WTC11 (cell line): ENCODE measurements around the gene NTN1. TPM values are rescaled to one million over a fixed set of nuclear protein-coding genes. Genes with fewer than 3 reads are reported as not detected.

Experiments
- ATAC-seq: fragments of 200-7000 bp; cut with Tn5 transposase; 2 replicates; pipeline ENCODE4 v1.10.0; 2021; ENCODE audit warnings: mild to moderate bottlenecking, moderate library complexity
- CTCF ChIA-PET: fragments of 300-600 bp; sonication (Branson Sonifier 250); formaldehyde crosslinking; loops from one replicate; lab custom pipeline; 2021; ENCODE audit warnings: antibody characterized with exemption; lab: Charles Lee
- POLR2A ChIA-PET: fragments of 350-600 bp; sonication (Branson Sonifier 250); formaldehyde crosslinking; loops from one replicate; lab custom pipeline; 2021; ENCODE audit warnings: antibody characterized with exemption; lab: Charles Lee
- DNase-seq: peaks from one replicate; pipeline ENCODE4 v3.0.0; 2021; ENCODE audit warnings: low spot score
- H3K27ac Mint-ChIP-seq: 2 replicates; pipeline ENCODE4 v1.8.0; 2021; ENCODE audit warnings: mixed read lengths
- H3K27me3 Mint-ChIP-seq: 2 replicates; pipeline ENCODE4 v1.8.0; 2021; ENCODE audit warnings: low read depth, mild to moderate bottlenecking, moderate library complexity, mixed read lengths
- H3K36me3 Mint-ChIP-seq: 2 replicates; pipeline ENCODE4 v1.8.0; 2021; ENCODE audit warnings: mixed read lengths
- H3K4me1 Mint-ChIP-seq: 2 replicates; pipeline ENCODE4 v1.8.0; 2022; ENCODE audit warnings: mixed read lengths
- H3K4me3 Mint-ChIP-seq: 2 replicates; pipeline ENCODE4 v1.8.0; 2021; ENCODE audit warnings: mild to moderate bottlenecking, moderate library complexity, mixed read lengths
- H3K9me3 Mint-ChIP-seq: 2 replicates; pipeline ENCODE4 v1.8.0; 2021; ENCODE audit warnings: mixed read lengths
- ARID4B ChIP-seq: sonication (generic); formaldehyde crosslinking; IDR thresholded peaks from 2 replicates; pipeline ENCODE4 v1.8.0; 2023; ENCODE audit warnings: missing genetic modification reagents, mild to moderate bottlenecking, borderline replicate concordance
- ATF3 ChIP-seq: sonication (generic); formaldehyde crosslinking; conservative IDR thresholded peaks from 2 replicates; pipeline ENCODE4 v1.8.1; 2022; ENCODE audit warnings: mild to moderate bottlenecking, missing genetic modification reagents
- CREB1 ChIP-seq: sonication (generic); formaldehyde crosslinking; IDR thresholded peaks from 2 replicates; pipeline ENCODE4 v1.8.0; 2023; ENCODE audit warnings: mild to moderate bottlenecking, missing genetic modification reagents
- CREM ChIP-seq: sonication (generic); formaldehyde crosslinking; IDR thresholded peaks from 2 replicates; pipeline ENCODE4 v1.8.1; 2022; ENCODE audit warnings: mild to moderate bottlenecking, missing genetic modification reagents, moderate library complexity
- ELF4 ChIP-seq: sonication (generic); formaldehyde crosslinking; IDR thresholded peaks from 2 replicates; pipeline ENCODE4 v1.8.1; 2022; ENCODE audit warnings: low read depth, mild to moderate bottlenecking, moderate library complexity, missing genetic modification reagents
- HMGXB4 ChIP-seq: sonication (generic); formaldehyde crosslinking; IDR thresholded peaks from 2 replicates; pipeline ENCODE4 v1.8.1; 2023; ENCODE audit warnings: mild to moderate bottlenecking, moderate library complexity, missing genetic modification reagents
- JUN ChIP-seq: sonication (generic); formaldehyde crosslinking; IDR thresholded peaks from 2 replicates; pipeline ENCODE4 v1.8.0; 2023; ENCODE audit warnings: mild to moderate bottlenecking, missing genetic modification reagents
- KAT7 ChIP-seq: sonication (generic); formaldehyde crosslinking; IDR thresholded peaks from 2 replicates; pipeline ENCODE4 v1.8.1; 2023; ENCODE audit warnings: missing genetic modification reagents, mild to moderate bottlenecking, borderline replicate concordance
- MXD4 ChIP-seq: fragments of 250-450 bp; sonication (Bioruptor Pico); IDR thresholded peaks from 2 replicates; pipeline ENCODE4 v1.8.0; 2021; ENCODE audit warnings: mild to moderate bottlenecking, moderate library complexity, borderline replicate concordance
- NFYB ChIP-seq: sonication (generic); formaldehyde crosslinking; conservative IDR thresholded peaks from 2 replicates; pipeline ENCODE4 v1.8.0; 2022; ENCODE audit warnings: low read depth, missing genetic modification reagents
- PRRX2 ChIP-seq: fragments of 250-450 bp; sonication (Bioruptor Pico); IDR thresholded peaks from 2 replicates; pipeline ENCODE4 v1.8.0; 2021; ENCODE audit warnings: mild to moderate bottlenecking
- SMAD3 ChIP-seq: sonication (generic); formaldehyde crosslinking; IDR thresholded peaks from 2 replicates; pipeline ENCODE4 v1.8.0; 2022; ENCODE audit warnings: missing genetic modification reagents, mild to moderate bottlenecking, borderline replicate concordance
- SOX15 ChIP-seq: fragments of 250-450 bp; sonication (Bioruptor Pico); IDR thresholded peaks from 2 replicates; pipeline ENCODE4 v1.9.0; 2021; ENCODE audit warnings: mild to moderate bottlenecking
- STAT6 ChIP-seq: sonication (generic); formaldehyde crosslinking; conservative IDR thresholded peaks from 2 replicates; pipeline ENCODE4 v1.8.1; 2023; ENCODE audit warnings: mild to moderate bottlenecking, low read depth, missing genetic modification reagents, moderate library complexity
- ZNF121 ChIP-seq: sonication (generic); formaldehyde crosslinking; IDR thresholded peaks from 2 replicates; pipeline ENCODE4 v1.8.0; 2023; ENCODE audit warnings: missing genetic modification reagents
- ZNF396 ChIP-seq: fragments of 250-450 bp; sonication (Bioruptor Pico); IDR thresholded peaks from 2 replicates; pipeline ENCODE4 v1.8.0; 2021; ENCODE audit warnings: mild to moderate bottlenecking, moderate library complexity, borderline replicate concordance
- ZNF416 ChIP-seq: fragments of 250-450 bp; sonication (Bioruptor Pico); IDR thresholded peaks from 2 replicates; pipeline ENCODE4 v1.9.0; 2021; ENCODE audit warnings: mild to moderate bottlenecking, inconsistent platforms
- total RNA-seq: library from RNA; stranded (reverse); gene quantifications from 3 replicates; pipeline ENCODE4 v1.2.3, GENCODE V29; 2021
- TF ChIP-seq, protein P1 (sequence below): sonication (generic); formaldehyde crosslinking; IDR thresholded peaks from 2 replicates; pipeline ENCODE4 v1.8.1; 2023; ENCODE audit warnings: mild to moderate bottlenecking, missing genetic modification reagents, moderate library complexity
- TF ChIP-seq, protein P2 (sequence below): sonication (generic); formaldehyde crosslinking; IDR thresholded peaks from 2 replicates; pipeline ENCODE4 v1.8.1; 2023; ENCODE audit warnings: mild to moderate bottlenecking, missing genetic modification reagents, moderate library complexity
- TF ChIP-seq, protein P3 (sequence below): sonication (generic); formaldehyde crosslinking; IDR thresholded peaks from 2 replicates; pipeline ENCODE4 v1.8.0; 2022; ENCODE audit warnings: mild to moderate bottlenecking, missing genetic modification reagents
- TF ChIP-seq, protein P4 (sequence below): fragments of 250-450 bp; sonication (Bioruptor Pico); IDR thresholded peaks from 2 replicates; pipeline ENCODE4 v1.9.0; 2021; ENCODE audit warnings: moderate library complexity, mild to moderate bottlenecking, inconsistent platforms, borderline replicate concordance

Gene NTN1
- total RNA-seq, 1 experiment from 2014 or later: 5.5 TPM

GRCh38 chr17:9044772-9045463 lies 23.6 kb downstream of the NTN1 start:
- DNase-seq (no peak), ATAC-seq (no peak; the same call in 1 of the 2 replicates)
- TF ChIP-seq HMGXB4: no peak
- TF ChIP-seq SOX15: no peak
- TF ChIP-seq JUN (CRISPR knock-in tag): no peak
- no peak for TF ChIP-seq ATF3 (CRISPR knock-in tag)
- no peak for TF ChIP-seq PRRX2 (CRISPR knock-in tag)
- no peak for TF ChIP-seq MXD4 (CRISPR knock-in tag)
- TF ChIP-seq ZNF416 (CRISPR knock-in tag): no peak
- TF ChIP-seq NFYB: no peak
- TF ChIP-seq STAT6: no peak
- TF ChIP-seq ZNF396: no peak
- ChIA-PET POLR2A (no interaction called here), CTCF (interaction anchor here (0.5 to 1.1 kb wide), 3 partner anchors 46 to 298 kb away, joined by 3 read pairs; no protein-coding TSS in a partner anchor)
- no peaks in the 10 kb centered on the region; the same call in 1 of the 2 replicates for H3K27me3 Mint-ChIP-seq
- peaks cover 24% of the 10 kb centered on the region for H3K36me3 Mint-ChIP-seq
- H3K27ac Mint-ChIP-seq: no peak overlapping the region
- no peak overlapping the region for H3K4me3 Mint-ChIP-seq
- H3K9me3 Mint-ChIP-seq: peaks cover 32% of the 10 kb centered on the region
- H3K4me1 Mint-ChIP-seq: peaks cover 14% of the 10 kb centered on the region

DNA sequence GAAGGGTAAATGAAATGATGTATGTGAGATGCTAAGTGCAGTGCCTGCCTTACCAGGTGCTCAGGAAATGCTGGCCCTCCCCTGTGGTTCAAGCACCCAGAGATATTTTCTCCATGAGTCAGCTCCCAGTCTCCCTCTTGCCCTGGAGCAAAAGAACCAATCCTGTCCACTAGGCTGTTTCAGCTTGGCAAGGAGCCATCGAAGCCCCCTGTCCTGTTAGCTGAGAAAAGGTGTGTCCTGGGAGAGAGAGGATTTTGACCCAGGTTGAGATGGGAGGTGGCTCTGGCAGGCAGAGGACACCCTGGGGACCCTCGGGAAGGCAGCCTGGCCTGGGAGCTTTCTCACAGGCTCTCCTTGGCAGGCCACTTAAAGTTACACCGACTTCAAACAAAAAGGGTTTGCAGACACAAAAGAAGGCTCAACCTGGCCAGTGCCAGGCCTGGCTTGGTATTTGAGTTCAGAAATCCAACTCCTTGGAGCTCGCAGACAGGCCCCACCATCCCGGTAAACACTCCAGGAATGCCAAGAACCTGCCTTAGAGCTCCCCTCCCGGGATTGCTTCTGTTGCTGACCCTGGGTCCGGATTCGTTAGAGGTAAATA lies 29.6 kb downstream of the NTN1 start:
- DNase-seq (peak; percentile 32), ATAC-seq (peak; percentile 29)
- Mint-ChIP-seq H3K4me1 (peaks cover 43% of the 10 kb centered on the region), H3K9me3 (peaks cover 23% of the 10 kb centered on the region), H3K4me3 (no peak overlapping the region), H3K27me3 (peaks cover 40% of the 10 kb centered on the region), H3K36me3 (peaks cover 21% of the 10 kb centered on the region), H3K27ac (no peak overlapping the region)
- ChIA-PET POLR2A (no interaction called here), CTCF (interaction anchor here (0.7 to 1.6 kb wide), 6 partner anchors 18 to 718 kb away, joined by 3 to 6 read pairs (median 4); no protein-coding TSS in a partner anchor)
- no peak for TF ChIP-seq SMAD3 (CRISPR knock-in tag)
- no peak for TF ChIP-seq CREM
- no peak for TF ChIP-seq PRRX2 (CRISPR knock-in tag)
- TF ChIP-seq CREB1 (CRISPR knock-in tag): no peak
- TF ChIP-seq ELF4 (CRISPR knock-in tag): no peak
- TF ChIP-seq, protein P1, sequence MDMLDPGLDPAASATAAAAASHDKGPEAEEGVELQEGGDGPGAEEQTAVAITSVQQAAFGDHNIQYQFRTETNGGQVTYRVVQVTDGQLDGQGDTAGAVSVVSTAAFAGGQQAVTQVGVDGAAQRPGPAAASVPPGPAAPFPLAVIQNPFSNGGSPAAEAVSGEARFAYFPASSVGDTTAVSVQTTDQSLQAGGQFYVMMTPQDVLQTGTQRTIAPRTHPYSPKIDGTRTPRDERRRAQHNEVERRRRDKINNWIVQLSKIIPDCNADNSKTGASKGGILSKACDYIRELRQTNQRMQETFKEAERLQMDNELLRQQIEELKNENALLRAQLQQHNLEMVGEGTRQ: no peak
- no peak for TF ChIP-seq ZNF121 (CRISPR knock-in tag)
- TF ChIP-seq, protein P2, sequence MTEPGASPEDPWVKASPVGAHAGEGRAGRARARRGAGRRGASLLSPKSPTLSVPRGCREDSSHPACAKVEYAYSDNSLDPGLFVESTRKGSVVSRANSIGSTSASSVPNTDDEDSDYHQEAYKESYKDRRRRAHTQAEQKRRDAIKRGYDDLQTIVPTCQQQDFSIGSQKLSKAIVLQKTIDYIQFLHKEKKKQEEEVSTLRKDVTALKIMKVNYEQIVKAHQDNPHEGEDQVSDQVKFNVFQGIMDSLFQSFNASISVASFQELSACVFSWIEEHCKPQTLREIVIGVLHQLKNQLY: no peak
- TF ChIP-seq KAT7: no peak
- TF ChIP-seq, protein P3, sequence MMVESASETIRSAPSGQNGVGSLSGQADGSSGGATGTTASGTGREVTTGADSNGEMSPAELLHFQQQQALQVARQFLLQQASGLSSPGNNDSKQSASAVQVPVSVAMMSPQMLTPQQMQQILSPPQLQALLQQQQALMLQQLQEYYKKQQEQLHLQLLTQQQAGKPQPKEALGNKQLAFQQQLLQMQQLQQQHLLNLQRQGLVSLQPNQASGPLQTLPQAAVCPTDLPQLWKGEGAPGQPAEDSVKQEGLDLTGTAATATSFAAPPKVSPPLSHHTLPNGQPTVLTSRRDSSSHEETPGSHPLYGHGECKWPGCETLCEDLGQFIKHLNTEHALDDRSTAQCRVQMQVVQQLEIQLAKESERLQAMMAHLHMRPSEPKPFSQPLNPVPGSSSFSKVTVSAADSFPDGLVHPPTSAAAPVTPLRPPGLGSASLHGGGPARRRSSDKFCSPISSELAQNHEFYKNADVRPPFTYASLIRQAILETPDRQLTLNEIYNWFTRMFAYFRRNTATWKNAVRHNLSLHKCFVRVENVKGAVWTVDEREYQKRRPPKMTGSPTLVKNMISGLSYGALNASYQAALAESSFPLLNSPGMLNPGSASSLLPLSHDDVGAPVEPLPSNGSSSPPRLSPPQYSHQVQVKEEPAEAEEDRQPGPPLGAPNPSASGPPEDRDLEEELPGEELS: no peak
- no peak for TF ChIP-seq ARID4B
- TF ChIP-seq, protein P4, sequence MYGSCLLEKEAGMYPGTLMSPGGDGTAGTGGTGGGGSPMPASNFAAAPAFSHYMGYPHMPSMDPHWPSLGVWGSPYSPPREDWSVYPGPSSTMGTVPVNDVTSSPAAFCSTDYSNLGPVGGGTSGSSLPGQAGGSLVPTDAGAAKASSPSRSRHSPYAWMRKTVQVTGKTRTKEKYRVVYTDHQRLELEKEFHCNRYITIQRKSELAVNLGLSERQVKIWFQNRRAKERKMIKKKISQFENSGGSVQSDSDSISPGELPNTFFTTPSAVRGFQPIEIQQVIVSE (CRISPR knock-in tag): no peak
